Ascending aorta (tissue), 2 donors: Measurements from ENCODE around the gene ENOX1. TPM values are rescaled to one million over a fixed set of nuclear protein-coding genes. Genes with fewer than 3 reads are reported as not detected.

Experiments used
- DNase-seq, 2 donors: peaks; one replicate each; pipeline ENCODE4 v3.0.0-alpha.2; 2019; ENCODE audit warnings: low spot score in 2 of 2
- H3K27ac ChIP-seq, 2 donors: fragments of 200-600 bp; sonication (generic); one replicate each; pipeline ENCODE4 v1.5.1; 2016 to 2017; ENCODE audit warnings: mild to moderate bottlenecking in 1 of 2
- H3K27me3 ChIP-seq: fragments of 200-600 bp; sonication (generic); one replicate; pipeline ENCODE4 v1.5.1; 2017
- H3K36me3 ChIP-seq, 2 donors: fragments of 200-600 bp; sonication (generic); one replicate each; pipeline ENCODE4 v1.5.1; 2016
- H3K4me1 ChIP-seq, 2 donors: fragments of 200-600 bp; sonication (generic); one replicate each; pipeline ENCODE4 v1.5.1; 2016 to 2017; ENCODE audit warnings: mild to moderate bottlenecking in 1 of 2
- H3K4me3 ChIP-seq, 2 donors: fragments of 200-600 bp; sonication (generic); one replicate each; pipeline ENCODE4 v1.5.1; 2016 to 2017; ENCODE audit warnings: mild to moderate bottlenecking in 1 of 2
- H3K9me3 ChIP-seq, 2 donors: fragments of 200-600 bp; sonication (generic); one replicate each; pipeline ENCODE4 v1.5.1; 2016
- CTCF ChIP-seq, 3 experiments: fragments of 200-600 bp in 2 of 3; fragments of 450-650 bp in 1 of 3; sonication (generic) in 2 of 3; IDR thresholded peaks; one replicate each; pipeline ENCODE4 v1.5.1; 2016 to 2019; ENCODE audit warnings: antibody characterized with exemption in 3 of 3, mild to moderate bottlenecking in 1 of 3, moderate library complexity in 1 of 3
- intact Hi-C: fragments of 100-400 bp; cut with DNase I; formaldehyde crosslinking; loops from one replicate; pipeline ENCODE4 v1.15.1; 2023
- total RNA-seq: library from RNA; depleted of rRNA; stranded (reverse); fragments of >200 nt; gene quantifications from one replicate; pipeline ENCODE4 v1.1.0, GENCODE V29; 2016

ENOX1 gene
- total RNA-seq, 1 donor from 2014 or later: 0.21 TPM

DNA sequence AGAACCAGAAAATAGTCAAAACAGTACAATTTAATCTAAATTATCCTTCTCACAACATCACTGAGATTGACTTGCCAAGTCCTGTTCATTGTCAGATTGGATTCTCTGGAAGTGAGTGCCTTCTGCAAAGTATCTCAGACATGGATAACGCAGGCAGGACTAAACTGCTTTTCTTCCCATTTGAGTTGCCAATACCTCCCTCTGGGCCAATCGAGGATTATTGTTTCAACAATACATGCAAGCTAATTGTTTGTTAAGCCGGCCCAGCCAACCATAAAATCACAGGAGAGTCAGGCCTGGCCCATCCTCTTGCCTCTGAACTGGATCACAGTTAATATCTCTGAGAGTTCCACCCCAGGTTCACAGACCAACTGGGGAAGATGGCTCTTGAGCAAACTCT is 240.0 kb downstream of the ENOX1 start:
- no peak overlapping the region for H3K27ac ChIP-seq
- no peak overlapping the region for H3K4me3 ChIP-seq
- H3K36me3 ChIP-seq: no peaks in the 10 kb centered on the region
- no peaks in the 10 kb centered on the region for H3K9me3 ChIP-seq
- no peak for TF ChIP-seq CTCF (IDR thresholded peaks at IDR 0.05)
- intact Hi-C loops: no loop called here
- no peaks in the 10 kb centered on the region for H3K27me3 ChIP-seq
- peaks cover 0 to 4% of the 10 kb centered on the region in 2 donors for H3K4me1 ChIP-seq
- DNase-seq: no peak

GRCh38 chr13:43546251-43546650 is 240.5 kb downstream of the ENOX1 start:
- H3K4me1 ChIP-seq: peaks cover 0 to 4% of the 10 kb centered on the region in 2 donors
- TF ChIP-seq CTCF (IDR thresholded peaks at IDR 0.05): no peak
- H3K4me3 ChIP-seq: no peak overlapping the region
- DNase-seq: no peak
- H3K36me3 ChIP-seq: no peaks in the 10 kb centered on the region
- intact Hi-C loops: no loop called here
- no peaks in the 10 kb centered on the region for H3K9me3 ChIP-seq
- no peaks in the 10 kb centered on the region for H3K27me3 ChIP-seq
- no peak overlapping the region for H3K27ac ChIP-seq

- DNase-seq: no peak
- H3K36me3 ChIP-seq: no peaks in the 10 kb centered on the region
- H3K9me3 ChIP-seq: no peaks in the 10 kb centered on the region
- intact Hi-C loops: no loop called here
- H3K27me3 ChIP-seq: no peaks in the 10 kb centered on the region
- no peak overlapping the region for H3K4me3 ChIP-seq
- H3K4me1 ChIP-seq: peaks cover 0 to 4% of the 10 kb centered on the region in 2 donors
- no peak overlapping the region for H3K27ac ChIP-seq
- no peak for TF ChIP-seq CTCF (IDR thresholded peaks at IDR 0.05)
Measured at GRCh38 chr13:43545317-43545874, 241.4 kb downstream of the ENOX1 start.

DNA sequence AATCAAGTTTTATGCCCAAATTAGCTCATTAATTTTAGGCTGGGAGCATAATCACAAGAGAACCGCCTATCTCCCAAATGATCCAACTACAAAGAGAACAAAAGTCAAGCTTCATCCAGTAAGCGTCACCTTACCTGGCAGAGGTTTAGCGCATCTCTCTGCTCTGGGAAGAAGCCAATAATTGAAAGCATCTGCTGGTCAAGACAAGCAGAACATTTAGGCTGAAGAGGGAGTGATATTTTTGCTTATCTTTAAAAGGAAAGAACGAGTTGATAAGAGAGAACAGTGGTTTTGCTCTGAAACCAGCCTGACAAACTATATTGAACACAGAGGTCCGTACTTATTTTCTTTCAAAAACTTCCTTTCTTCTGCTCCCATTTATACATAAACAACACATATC is 242.1 kb downstream of the ENOX1 start:
- no peak overlapping the region for H3K27ac ChIP-seq
- H3K4me1 ChIP-seq: peaks cover 0 to 4% of the 10 kb centered on the region in 2 donors
- no peaks in the 10 kb centered on the region for H3K9me3 ChIP-seq
- no peak for TF ChIP-seq CTCF (IDR thresholded peaks at IDR 0.05)
- DNase-seq: no peak
- no peak overlapping the region for H3K4me3 ChIP-seq
- no peaks in the 10 kb centered on the region for H3K27me3 ChIP-seq
- intact Hi-C loops: no loop called here
- no peaks in the 10 kb centered on the region for H3K36me3 ChIP-seq

DNA sequence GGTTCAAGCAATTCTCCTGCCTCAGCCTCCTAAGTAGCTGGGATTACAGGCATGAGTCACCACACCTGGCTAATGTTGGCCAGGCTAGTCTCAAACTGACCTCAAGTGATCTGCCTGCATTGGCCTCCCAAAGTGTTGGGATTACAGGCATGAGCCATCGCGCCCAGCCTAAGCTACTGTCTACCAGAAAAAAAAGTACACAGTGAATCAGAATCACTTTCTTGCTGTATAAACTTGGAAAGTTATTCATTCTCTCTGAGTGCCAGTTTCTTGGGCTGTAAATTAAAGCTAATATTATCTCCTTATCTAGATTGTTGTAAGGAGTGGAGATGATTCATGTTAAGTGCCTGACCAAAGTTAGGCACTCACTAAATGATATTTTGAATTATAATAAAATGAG is 242.8 kb downstream of the ENOX1 start:
- H3K4me1 ChIP-seq: peaks cover 0 to 4% of the 10 kb centered on the region in 2 donors
- no peaks in the 10 kb centered on the region for H3K36me3 ChIP-seq
- no peak overlapping the region for H3K27ac ChIP-seq
- intact Hi-C loops: no loop called here
- H3K4me3 ChIP-seq: no peak overlapping the region
- no peak for TF ChIP-seq CTCF (IDR thresholded peaks at IDR 0.05)
- no peak for DNase-seq
- peaks cover 0 to 3% of the 10 kb centered on the region in 2 donors for H3K9me3 ChIP-seq
- no peaks in the 10 kb centered on the region for H3K27me3 ChIP-seq

- intact Hi-C loops: no loop called here
- TF ChIP-seq CTCF (IDR thresholded peaks at IDR 0.05): no peak
- Histone ChIP-seq H3K4me3 (no peak overlapping the region), H3K4me1 (peaks cover 0 to 4% of the 10 kb centered on the region in 2 donors), H3K9me3 (peaks cover 0 to 6% of the 10 kb centered on the region in 2 donors), H3K27me3 (no peaks in the 10 kb centered on the region), H3K36me3 (no peaks in the 10 kb centered on the region), H3K27ac (no peak overlapping the region)
- DNase-seq: no peak
Measured at GRCh38 chr13:43543331-43543730, 243.4 kb downstream of the ENOX1 start.
